ENCODE data around the gene ATP5F1D. TPM values are rescaled to one million over a fixed set of nuclear protein-coding genes. Genes with fewer than 3 reads are reported as not detected.

The ATP5F1D gene
- total and polyA plus RNA-seq, 2 of the 8 experiments (the other 6 are each of a cell fraction or from before 2014, with no cell fraction given) = 174 to 249 TPM

DNA sequence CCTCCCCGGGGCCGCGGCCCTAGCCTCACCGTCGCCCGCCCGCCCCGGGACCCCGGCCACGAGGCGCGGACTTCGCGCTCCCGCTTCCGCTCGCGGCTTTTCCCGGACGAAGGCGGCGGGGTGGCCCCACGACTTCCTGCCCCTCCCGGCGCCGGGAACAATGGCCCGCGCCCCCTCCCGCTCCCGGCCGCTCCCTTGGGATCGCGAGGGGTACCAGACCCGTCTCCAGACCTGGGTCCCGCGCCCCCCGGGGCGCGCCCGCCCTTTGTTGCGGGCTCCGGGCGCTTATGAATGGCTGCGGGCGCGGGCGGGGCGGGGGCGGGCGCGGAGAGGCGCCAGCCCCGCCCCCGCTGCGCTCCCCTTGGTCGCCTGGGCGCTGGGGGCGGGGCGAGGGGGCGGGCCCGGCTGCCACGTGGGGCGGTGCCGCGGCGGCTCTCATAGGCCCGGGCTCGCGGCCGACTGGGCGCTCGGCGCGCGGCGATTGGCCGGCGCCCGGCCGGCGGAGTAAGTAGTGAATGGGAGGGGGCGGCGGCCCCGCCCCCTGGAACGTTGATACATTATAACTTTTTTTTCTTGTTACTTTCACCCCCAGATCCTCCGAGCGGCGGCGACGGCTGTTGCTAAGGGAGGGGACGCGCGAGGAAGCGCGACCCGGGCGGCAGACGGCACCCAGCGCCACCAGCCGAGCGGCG lies 7.9 kb downstream of the ATP5F1D start (continued):
- TF ChIP-seq KDM4A (IDR thresholded peaks at IDR 0.05; ENCODE audit: low read depth, low read length, severe bottlenecking) (no peak), KDM1A (IDR thresholded peaks at IDR 0.05; ENCODE audit: borderline replicate concordance, low read length) (no peak), CREB1 (IDR thresholded peaks at IDR 0.05) (no peak), CTBP2 (IDR thresholded peaks at IDR 0.05; ENCODE audit: borderline replicate concordance, insufficient read depth, insufficient read length, low read length) (no peak), SIN3A (conservative IDR thresholded peaks at IDR 0.05 in 1 of 2, IDR thresholded peaks at IDR 0.05 in 1 of 2; ENCODE audit: low read depth in 1 of 2, low read length in 2 of 2) (peak; percentile 48 to 87; a peak in 2 of 4 replicates), MAX (IDR thresholded peaks at IDR 0.05) (peak; percentile 82), SIX5 (IDR thresholded peaks at IDR 0.05; ENCODE audit: low read depth, low read length) (no peak), E2F6 (IDR thresholded peaks at IDR 0.05) (peak; percentile 68; the same call in 1 of the 2 replicates)

Data from H1 (cell line).